Embryonic facial prominence (tissue), 1 donor: Measurements from ENCODE around the gene ICA1L.

ENCODE experiments used
- DNase-seq: peaks from one replicate; pipeline ENCODE4 v3.0.0-alpha.2; 2016; ENCODE audit errors: extremely low spot score

The ICA1L gene

DNA sequence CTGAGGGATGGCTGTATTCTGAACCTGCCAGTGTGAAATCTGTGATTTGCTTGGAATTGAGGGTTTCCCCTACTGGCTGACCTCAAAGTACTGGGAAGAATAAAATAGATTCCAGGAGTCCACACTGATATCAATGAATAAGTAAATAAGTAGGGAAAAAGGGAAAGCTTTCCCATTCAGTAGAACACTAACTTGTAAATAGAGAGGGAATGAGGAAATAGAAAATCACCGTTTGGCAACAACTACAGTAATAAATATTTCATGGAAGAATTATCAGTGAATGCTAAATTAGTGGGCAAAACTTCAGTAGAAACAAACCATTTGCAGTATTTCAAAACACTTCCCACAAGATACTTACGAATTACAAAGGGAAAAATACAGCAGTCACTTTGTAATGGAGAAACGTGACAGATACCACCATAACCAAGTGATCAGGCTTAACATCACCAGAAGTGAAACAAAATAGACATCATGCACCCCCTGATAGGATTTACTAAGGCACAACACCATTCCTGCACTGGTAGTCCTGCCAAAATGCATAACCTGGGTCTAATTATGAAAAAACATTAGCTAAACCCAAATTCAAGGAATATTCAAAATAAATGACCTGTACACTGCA, 88.5 kb downstream of the ICA1L start:
- no peak for DNase-seq

DNA sequence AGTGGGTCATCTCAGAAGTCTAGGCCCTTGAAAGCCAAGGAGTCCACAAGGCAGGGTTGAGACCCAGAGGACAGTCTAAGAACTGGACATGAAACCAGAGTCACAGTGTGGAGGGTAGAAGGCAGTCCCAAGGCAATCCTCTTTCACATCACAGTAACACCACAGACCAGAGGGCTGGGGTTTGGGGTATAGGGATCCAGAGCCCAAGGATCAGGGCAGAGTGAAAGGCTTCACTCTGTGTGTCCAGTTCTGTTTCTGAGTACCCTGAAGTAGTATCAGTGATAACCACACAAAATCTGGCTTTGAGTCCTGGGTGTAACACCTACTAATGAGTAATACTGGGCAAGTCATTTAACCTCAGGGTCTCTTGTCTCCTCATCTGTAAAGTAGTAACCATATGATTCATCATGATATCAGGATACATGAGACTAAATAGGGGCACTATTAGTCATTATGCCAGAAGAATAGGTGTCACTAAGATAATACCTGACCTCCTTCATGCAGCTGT, 91.0 kb downstream of the ICA1L start:
- DNase-seq = no peak

DNA sequence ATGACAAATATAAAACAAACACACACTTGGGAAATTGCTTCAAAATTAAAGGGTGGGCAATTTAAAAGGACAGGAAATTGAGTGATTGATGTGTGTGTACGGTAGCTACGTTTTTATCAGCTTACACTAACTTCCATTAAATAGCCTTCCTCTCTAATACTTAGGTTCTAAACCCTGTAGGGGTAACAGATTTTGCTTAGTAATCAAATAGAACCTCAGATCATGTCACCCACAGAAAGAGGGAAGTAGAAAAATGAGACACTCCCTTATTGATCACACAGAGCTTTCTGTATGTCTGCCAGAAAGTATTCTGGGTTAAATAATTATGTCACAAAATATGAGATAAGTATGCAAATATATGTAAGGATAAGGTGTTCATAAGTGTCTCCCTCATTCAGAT, 93.3 kb downstream of the ICA1L start:
- DNase-seq = no peak

DNA sequence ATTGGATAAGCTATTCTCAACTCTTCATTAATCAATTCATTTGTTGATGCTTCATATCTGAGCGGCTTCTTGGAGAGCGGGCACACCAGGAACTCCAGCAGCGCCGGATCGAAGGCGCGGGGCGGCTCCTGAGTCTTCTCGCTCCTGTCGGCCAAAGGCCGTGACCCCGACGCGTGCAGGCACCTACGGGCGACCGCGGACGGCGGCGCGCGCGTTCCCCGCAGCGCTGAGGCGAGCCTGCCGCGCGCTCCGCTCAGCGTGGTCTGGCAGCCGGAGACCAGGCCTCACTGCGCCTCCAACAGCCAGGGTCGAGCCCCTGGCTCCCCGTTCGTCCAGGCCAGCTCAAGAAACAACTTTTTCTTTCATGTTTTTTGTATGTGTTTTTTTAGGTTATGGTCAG, 97.5 kb downstream of the ICA1L start:
- no peak for DNase-seq

DNA sequence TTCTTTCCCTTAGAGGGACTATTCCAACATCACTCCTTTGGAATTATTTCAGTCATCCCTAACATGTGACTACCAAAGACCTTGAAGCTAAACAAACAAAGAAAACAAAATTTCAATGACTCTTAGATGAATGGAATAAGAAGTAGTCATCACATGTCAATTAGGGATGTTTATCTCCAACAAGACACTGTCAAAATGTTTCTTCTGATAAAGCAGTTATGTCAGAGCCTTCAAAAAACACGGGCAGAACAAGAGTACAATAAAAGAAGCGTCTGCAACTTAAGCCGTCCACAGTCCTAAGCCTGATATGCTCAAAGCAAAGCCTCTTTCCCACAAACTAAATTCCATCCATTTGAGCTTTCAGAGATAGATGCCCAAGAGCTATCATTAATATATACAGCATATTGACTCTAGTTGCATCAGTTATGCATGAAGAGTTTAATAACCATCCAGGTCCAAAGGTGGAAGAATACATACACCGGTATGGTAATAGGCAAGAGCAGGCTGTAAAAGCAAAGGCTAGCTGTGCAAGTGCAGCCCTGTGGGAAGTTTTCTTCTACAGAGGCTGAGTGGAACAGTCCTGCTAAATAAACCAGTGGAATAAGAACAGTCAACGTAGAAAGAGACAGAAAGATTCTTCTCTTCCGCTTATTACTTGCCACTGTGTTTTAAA, 98.1 kb downstream of the ICA1L start:
- no peak for DNase-seq

DNA sequence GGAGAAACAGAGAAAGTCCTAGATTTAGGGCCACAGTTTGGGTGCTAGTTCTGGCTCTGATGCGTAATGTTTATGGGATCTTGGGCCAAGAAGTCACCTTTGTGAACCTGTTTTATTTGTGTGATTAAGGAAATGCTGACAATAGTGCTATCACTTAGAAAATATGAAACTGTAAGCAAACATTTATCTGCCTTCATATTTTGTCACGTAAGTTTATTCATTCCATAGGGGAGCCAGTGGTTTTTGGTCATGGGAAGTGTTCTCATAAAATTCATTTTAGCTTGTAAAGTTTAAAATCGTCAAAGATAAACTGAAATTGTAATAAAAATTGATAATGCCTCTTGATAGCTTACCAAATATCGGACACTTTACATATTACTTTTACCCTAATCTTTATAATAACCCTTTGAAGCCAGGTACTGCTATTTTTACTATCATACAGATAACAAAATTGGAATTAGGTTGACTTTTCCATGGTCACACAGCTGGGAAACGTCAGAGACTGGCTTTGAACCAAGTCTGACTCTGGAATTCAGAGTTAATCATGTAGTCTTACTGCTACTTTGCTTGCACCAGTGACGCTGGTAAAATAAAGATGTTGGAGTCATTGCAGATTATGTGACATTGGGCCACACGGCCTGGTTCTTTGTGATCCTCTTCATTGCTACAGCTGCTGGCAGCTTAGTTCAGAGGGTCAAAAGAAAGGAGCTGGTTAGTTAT, 99.7 kb downstream of the ICA1L start:
- DNase-seq = no peak

DNA sequence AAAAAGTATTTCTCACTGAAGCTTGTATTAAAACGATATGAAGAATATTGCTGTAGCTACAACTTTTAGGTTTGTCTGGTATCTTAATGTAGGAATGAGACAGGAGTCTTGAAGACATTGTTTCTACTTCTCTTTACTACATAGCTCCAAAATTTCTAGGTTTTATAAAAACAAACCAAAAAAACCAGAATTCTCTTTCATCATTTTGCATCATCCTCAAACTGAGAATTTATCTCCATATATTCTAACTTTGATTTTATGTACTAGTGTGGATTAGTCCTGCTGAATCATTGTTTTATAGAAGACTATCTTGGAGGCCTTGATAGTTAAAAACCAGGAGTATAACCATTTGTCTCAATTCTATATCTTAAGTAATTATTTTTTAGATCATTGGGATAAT, 100.2 kb downstream of the ICA1L start:
- no peak for DNase-seq

DNA sequence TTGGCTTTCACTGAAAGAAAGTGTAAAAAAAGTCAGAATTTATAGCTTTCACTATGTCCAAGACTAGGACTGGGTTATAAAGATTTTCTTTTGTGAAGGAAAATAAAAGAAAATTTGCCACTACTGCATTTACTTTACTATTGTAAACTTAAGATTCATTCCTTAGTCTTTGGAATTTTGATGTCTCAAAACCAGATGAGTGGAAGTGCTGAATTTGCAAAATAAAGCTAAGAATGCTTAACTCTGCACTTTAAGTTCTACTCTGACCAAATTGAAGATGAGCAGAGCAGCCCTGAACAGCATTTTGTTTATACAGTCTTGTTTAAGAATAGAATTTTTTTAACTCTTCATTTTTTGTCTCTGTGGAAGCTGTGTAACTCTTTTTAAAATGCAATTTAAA, 102.4 kb downstream of the ICA1L start:
- DNase-seq = no peak

DNA sequence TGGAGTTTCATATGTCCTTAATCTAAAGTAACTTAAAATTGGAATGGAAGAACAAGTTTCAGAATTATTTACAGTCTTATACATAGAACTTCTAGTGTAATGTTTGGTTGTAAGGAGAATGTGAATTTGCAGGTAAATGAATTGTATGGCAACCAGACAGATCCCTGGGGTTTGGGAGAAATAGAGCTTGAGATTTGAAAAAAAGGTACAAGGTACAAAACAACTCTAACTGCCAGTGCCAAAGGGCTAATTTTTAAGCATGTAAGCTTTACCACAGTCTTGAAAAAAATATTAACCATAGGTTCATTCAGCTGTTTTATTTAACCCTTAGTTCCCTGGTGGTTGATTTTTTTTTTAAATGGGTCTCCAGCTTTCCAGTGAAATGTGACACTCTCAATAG, 103.3 kb downstream of the ICA1L start:
- DNase-seq = no peak

DNA sequence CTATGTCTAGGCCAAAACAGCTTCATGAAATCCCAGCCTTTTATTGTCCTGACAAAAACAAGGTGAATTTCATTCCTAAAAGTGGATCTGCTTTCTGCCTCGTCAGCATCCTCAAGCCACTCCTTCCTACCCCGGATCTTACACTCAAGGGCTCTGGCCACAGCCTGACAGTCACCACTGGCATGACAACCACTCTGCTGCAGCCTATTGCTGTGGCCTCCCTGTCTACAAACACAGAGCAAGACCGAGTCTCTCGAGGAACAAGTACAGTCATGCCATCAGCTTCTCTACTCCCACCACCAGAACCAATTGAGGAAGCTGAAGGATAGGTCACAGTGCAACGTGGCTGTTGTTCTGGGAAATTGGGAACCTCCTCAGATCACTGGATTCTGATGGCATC, 106.1 kb downstream of the ICA1L start:
- no peak for DNase-seq

DNA sequence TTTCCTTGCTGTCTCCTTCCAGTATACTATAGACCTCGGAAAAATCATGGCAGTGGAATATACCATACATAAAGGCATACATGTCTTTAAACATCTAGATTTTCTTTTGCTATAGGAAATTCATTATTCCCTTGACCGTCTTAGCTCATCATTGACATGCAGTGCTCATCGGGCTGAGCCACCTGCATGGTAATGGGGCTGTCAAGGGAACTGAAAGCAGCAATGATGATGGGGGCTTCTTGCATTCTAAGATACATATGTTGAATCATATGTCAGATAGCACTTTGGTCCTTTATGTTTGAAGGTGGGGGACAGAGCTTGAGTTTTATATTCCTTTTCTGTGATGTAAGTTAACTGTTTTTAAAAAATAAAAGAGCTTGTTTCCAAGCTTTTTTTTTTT, 106.6 kb downstream of the ICA1L start:
- no peak for DNase-seq

DNA sequence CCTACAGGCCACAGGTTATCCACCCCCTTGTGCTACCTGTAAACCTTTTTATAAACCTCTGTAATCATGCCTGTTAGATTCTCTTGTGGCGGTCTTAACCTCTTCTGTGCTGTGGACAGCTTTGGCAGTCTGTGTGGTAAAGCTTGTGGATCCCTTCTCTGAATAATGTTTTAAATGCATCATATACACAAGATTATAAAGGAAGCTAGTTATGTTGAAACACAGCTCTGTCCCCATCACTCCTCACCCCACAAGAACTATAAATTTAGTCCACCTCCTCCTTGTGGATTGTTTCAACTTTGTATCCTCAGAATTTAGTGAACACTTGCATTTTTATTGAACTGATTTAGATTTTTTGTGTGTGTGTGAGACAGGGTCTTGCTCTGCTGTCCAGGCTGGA, 107.7 kb downstream of the ICA1L start:
- no peak for DNase-seq

DNA sequence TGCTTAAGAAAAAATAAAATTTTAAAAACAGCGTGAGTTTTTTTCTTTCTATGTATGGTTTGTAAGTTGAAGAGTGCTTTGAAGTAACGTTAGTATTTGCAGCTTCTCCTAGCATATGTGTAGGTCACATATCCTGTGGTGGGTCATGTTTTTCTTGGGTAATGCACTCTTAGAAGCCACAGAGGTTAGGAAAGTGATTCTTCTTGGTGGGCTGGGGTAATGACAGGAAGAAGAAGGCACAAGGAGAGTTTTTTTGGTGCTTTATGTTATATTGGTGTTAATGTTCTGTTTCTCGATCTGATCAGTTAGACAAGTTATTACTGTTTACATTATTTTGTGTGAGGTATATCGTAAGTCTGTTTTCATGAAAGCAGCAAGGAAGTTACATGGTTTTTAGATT, 109.0 kb downstream of the ICA1L start:
- DNase-seq = no peak

DNA sequence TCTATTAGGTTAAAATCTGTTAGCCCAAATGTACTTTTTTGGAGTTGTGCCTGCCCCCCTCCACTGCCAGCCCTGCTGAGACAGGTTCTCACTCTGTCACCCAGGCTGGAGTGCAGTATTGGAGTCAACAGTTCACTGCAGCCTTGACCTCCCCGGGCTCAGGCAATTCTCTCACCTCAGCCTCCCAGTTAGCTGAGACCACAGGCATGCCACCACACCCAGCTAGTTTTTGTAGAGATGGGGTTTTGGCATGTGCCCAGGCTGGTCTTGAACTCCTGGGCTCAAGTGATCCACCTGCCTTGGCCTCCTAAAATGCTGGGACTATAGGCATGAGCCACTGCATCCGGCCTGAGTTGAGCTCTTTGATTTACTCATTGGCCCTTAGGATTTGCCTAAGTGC, 110.7 kb downstream of the ICA1L start:
- DNase-seq = no peak

DNA sequence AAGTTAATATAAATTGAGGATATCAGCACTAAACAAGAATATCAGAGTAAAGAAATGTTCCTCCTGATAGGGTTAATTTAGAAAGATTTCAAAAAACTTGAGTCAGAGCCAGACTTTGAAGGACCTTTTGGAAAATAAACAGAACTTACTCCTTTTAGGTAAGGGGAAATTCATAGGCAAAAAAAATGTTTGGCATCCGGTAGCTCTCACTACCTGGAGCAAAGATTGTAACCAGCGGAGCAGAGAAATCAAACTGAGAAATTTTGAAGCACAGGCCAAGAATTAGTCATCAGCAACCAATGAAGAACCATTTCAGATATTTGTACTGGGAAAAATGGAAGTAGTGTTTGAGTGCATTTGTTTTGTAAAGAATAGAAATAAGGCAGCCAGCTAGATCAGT, 113.0 kb downstream of the ICA1L start:
- DNase-seq = no peak

DNA sequence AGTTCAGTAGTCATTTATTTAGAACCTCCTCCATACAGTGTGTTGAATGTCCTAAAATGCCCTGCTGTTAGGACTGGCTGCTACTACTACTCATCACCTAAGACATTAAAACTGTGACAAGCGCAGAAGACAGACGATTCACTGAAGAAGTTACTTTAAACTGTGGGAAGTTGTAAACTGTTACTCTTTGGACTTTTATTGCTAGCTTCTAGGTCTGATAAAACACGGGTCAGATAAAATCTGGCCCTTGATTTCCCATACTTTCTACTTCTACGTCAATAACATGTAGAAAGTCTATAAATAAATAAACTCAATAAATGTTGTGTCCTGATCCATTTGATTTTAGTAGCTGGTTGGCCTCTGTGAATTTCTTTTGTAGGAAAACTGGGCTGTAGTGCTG, 113.4 kb downstream of the ICA1L start:
- DNase-seq = no peak

DNA sequence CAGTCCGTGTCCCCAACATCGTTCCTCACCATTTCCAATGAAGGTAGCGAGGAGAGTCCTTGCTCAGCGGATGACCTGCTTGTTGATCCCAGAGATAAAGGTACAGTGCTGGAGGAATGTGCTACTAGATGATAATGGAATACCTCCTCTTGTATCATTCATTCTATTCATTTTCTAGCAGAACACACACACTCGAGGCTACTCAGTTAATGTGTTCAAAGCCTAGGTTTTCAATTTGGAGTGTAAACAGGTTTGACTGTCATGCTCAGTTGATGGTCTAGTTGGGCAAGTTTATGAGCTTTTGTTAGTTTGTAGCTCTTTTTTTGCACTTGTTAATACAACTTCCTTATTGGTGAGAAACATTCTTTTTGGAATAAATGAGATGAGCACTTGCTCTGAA, 114.2 kb downstream of the ICA1L start:
- DNase-seq = no peak

DNA sequence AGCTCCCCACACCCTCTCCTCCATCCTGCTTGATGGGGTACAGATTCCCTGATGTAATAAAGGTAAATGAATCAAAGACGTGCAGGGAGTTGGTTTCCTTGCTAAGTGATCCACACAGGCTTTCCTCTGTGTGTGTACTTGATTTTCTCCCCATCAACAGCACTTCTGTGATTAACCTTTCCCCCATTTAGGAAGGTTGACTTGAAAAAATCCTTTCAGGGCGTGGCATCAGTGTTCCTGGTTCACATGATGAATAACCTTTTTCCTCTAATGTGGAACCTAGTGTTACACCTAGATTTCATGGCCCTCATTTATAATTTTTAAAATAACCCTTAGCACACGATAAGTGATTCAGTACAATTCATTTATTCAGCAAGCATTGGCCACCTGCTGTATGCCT, 115.0 kb downstream of the ICA1L start:
- no peak for DNase-seq

DNA sequence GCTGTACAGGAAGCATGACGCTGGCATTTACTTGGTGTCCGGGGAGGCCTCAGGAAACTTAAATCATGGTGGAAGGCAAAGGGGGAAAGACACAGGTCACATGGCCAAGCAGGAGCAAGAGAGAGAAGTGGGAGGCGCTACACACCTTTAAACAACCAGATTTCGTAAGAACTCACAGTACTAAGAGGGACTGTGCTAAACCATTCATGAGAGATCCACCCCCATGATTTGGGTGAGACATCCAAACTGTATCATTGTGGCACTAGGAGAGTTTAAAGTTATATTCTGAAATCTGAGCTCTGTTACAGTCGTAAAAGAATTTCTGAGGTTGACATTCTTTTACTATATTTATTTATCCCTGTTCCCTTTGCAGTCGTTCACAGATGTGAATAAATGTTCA, 116.6 kb downstream of the ICA1L start:
- DNase-seq = no peak

DNA sequence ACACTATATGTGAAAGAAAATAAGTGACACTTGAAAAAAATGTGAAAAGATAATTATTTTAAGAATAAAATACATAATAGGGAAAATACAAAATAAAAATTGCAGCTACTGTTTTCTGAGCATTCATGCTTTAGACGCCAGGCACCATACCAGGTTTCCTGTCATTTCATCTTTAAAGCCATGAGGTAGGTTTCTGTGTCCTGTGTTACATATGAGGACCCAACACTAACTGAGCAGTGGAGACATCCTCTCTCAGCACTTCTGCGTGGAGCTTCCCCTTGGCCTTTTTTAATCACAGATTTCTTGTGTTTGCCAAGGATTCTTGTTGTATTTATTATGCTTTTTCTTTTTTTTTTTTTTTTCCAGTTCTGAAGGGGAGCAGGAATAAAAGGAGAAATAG, 119.5 kb downstream of the ICA1L start:
- no peak for DNase-seq

DNA sequence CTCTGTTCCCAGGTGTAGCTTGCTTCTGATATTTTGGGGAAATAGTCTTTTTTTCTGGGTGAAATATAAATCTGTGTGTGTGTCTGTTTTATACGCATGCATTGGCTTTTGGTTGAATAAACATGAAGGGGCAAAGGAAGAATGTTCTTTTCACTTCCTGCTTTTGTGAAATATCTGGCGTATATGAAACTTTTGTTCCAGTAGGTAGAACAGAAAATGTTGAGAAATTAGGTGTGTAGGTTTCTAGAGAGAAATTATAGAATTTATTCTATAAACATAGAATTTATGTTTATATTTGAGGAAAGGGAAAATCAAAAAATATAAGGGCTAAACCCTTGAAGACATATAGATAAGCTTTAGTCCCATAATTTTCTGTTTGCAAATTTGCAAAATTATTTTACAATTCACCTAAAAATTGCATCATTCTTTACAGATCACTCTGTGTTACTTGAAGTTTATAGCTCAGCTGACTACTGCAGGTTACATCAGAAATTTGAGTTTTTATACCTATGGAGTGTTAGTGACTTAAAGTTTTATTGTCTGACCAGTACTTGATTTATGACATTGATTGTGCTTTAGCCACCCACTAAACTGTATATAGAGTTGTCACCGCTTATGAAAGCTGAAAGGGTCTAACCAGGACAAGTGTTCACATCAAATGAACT, 120.7 kb downstream of the ICA1L start:
- DNase-seq = no peak

DNA sequence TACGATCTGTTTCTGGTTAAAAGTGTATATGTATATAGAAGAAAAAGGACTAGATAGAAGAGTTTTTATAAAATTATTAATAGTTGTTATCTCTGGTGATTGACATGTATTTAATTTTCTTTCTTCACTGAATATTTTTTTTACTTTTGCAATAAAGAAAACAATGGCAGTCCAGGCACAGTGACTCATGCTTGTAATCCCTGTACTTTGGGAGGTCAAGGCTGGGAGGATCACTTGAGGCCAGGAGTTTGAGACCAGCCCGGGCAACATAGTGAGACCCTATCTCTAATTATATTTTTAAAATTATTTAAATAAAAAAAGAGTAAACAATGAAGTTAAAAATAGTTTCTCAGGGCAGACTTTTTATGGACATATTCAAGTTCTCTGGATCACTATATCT, 122.1 kb downstream of the ICA1L start:
- no peak for DNase-seq

DNA sequence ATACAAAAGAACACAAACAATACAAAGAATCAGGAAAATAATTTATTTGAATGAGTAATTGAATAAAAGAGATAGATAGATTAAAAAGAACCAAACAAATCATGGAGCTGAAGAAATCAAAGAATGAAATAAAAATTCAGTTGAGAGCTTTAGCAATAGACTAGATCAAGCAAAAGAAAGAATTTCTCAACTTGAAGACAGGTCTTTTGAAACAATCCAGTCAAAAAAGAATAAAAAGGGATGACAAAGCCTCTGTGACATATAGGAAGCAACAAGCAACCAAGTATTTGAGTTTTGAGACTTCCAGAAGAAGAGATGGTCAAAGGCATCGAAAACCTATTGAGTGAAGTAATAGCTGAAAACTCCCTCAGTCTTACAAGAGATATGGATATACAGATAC, 128.0 kb downstream of the ICA1L start:
- no peak for DNase-seq
